A549 (cell line): ENCODE measurements around the gene STK4. TPM values are rescaled to one million over a fixed set of nuclear protein-coding genes. Genes with fewer than 3 reads are reported as not detected.
A peak's percentile ranks its signal among the peaks of the same experiment; 100 is the strongest.

Source experiments
- ATOH8 ChIP-seq: fragments of 250-450 bp; sonication (Bioruptor Pico); IDR thresholded peaks from 2 replicates; pipeline ENCODE4 v1.5.0; 2020; ENCODE audit warnings: low read depth, mild to moderate bottlenecking, moderate library complexity
- BCL3 ChIP-seq: fragments of >200 bp; sonication (Bioruptor Twin); formaldehyde crosslinking; IDR thresholded peaks from 3 replicates; pipeline ENCODE4 v1.6.1; 2016
- CEBPB ChIP-seq, 2 experiments: fragments of >200 bp in 1 of 2; sonication (Bioruptor Twin) in 1 of 2; formaldehyde crosslinking in 1 of 2; IDR thresholded peaks; 2 replicates each; pipeline ENCODE4 v1.6.1; 2012 to 2016
- CHD2 ChIP-seq: fragments of 150-350 bp; IDR thresholded peaks from 2 replicates; pipeline ENCODE4 v1.6.1; 2014; ENCODE audit warnings: low read length; ENCODE audit not compliant: partially characterized antibody
- E2F6 ChIP-seq: IDR thresholded peaks from 2 replicates; pipeline ENCODE4 v1.6.1; 2012; ENCODE audit warnings: low read depth, borderline replicate concordance
- EHMT2 ChIP-seq: fragments of 200-600 bp; sonication (generic); IDR thresholded peaks from 2 replicates; pipeline ENCODE4 v1.6.1; 2016; ENCODE audit warnings: antibody characterized with exemption, low read depth, mild to moderate bottlenecking, moderate library complexity
- FOSL2 ChIP-seq, 2 experiments: fragments of 450-650 bp in 1 of 2; fragments of >200 bp in 1 of 2; sonication (Bioruptor Twin) in 1 of 2; formaldehyde crosslinking; IDR thresholded peaks; 2 replicates each; pipeline versions ENCODE4 v1.5.0 to v1.6.1; 2016 to 2020; ENCODE audit warnings: mild to moderate bottlenecking in 1 of 2, moderate library complexity in 1 of 2
- HDAC2 ChIP-seq: fragments of 200-600 bp; sonication (generic); IDR thresholded peaks from 2 replicates; pipeline ENCODE4 v1.6.1; 2016
- HMGXB4 ChIP-seq: fragments of 250-450 bp; sonication (Bioruptor Pico); IDR thresholded peaks from 2 replicates; pipeline ENCODE4 v1.5.0; 2021; ENCODE audit warnings: mild to moderate bottlenecking, moderate library complexity, borderline replicate concordance
- HOXA7 ChIP-seq: fragments of 250-450 bp; sonication (Bioruptor Pico); IDR thresholded peaks from 2 replicates; pipeline ENCODE4 v1.5.0; 2020; ENCODE audit warnings: mild to moderate bottlenecking, moderate library complexity
- JUN ChIP-seq, 2 experiments: fragments of >200 bp; sonication (Bioruptor Twin); formaldehyde crosslinking; IDR thresholded peaks; 2 replicates in 1 of 2; 3 replicates in 1 of 2; pipeline ENCODE4 v1.6.1; 2016 to 2017
- JUNB ChIP-seq: fragments of >200 bp; sonication (Bioruptor Twin); formaldehyde crosslinking; IDR thresholded peaks from 2 replicates; pipeline ENCODE4 v1.6.1; 2016
- KDM1A ChIP-seq: fragments of 200-600 bp; sonication (generic); IDR thresholded peaks from 2 replicates; pipeline ENCODE4 v1.6.1; 2016; ENCODE audit warnings: low read depth, mild to moderate bottlenecking
- MAX ChIP-seq: IDR thresholded peaks from 2 replicates; pipeline ENCODE4 v1.6.1; 2012
- MAZ ChIP-seq: fragments of 150-350 bp; IDR thresholded peaks from 2 replicates; pipeline ENCODE4 v1.6.1; 2014; ENCODE audit warnings: antibody characterized with exemption, low read depth, low read length, borderline replicate concordance
- NR3C1 ChIP-seq: fragments of >200 bp; sonication (Bioruptor Twin); formaldehyde crosslinking; IDR thresholded peaks from 3 replicates; pipeline ENCODE4 v1.6.1; 2017
- PBX3 ChIP-seq: IDR thresholded peaks from 2 replicates; pipeline ENCODE4 v1.6.1; 2012
- PHF8 ChIP-seq: fragments of 200-600 bp; sonication (generic); IDR thresholded peaks from 2 replicates; pipeline ENCODE4 v1.6.1; 2016; ENCODE audit warnings: low read depth, mild to moderate bottlenecking, antibody characterized with exemption, moderate library complexity, borderline replicate concordance
- POLR2AphosphoS2 ChIP-seq: conservative IDR thresholded peaks from 2 replicates; pipeline ENCODE4 v1.6.1; 2012; ENCODE audit warnings: low read length, improper control_type of control experiment, inconsistent platforms
- RAD21 ChIP-seq, 2 experiments: fragments of >200 bp in 1 of 2; sonication (Bioruptor Twin) in 1 of 2; formaldehyde crosslinking in 1 of 2; IDR thresholded peaks in 1 of 2; conservative IDR thresholded peaks in 1 of 2; 2 replicates in 1 of 2; 3 replicates in 1 of 2; pipeline ENCODE4 v1.6.1; 2012 to 2018; ENCODE audit warnings: inconsistent platforms in 1 of 2
- RCOR1 ChIP-seq: fragments of 150-350 bp; IDR thresholded peaks from 2 replicates; pipeline ENCODE4 v1.6.1; 2014; ENCODE audit warnings: antibody characterized with exemption, low read length, low read depth
- SMC3 ChIP-seq: fragments of >200 bp; sonication (Bioruptor Twin); formaldehyde crosslinking; IDR thresholded peaks from 3 replicates; pipeline ENCODE4 v1.6.1; 2018; ENCODE audit warnings: inconsistent platforms
- TFCP2L1 ChIP-seq: fragments of 250-450 bp; sonication (Bioruptor Pico); IDR thresholded peaks from 2 replicates; pipeline ENCODE4 v1.5.0; 2021; ENCODE audit warnings: mild to moderate bottlenecking
- TP53 ChIP-seq: fragments of 250-450 bp; sonication (Bioruptor Pico); IDR thresholded peaks from 2 replicates; pipeline ENCODE4 v1.5.0; 2021; ENCODE audit warnings: mild to moderate bottlenecking, moderate library complexity
- USF2 ChIP-seq: fragments of 450-650 bp; IDR thresholded peaks from 2 replicates; pipeline ENCODE4 v1.6.1; 2014; ENCODE audit warnings: antibody characterized with exemption
- ZC3H11A ChIP-seq: fragments of 450-650 bp; IDR thresholded peaks from 2 replicates; pipeline ENCODE4 v1.6.1; 2014; ENCODE audit warnings: antibody characterized with exemption, mild to moderate bottlenecking
- ZNF302 ChIP-seq: fragments of 250-450 bp; sonication (Bioruptor Pico); IDR thresholded peaks from 2 replicates; pipeline ENCODE4 v1.9.0; 2021; ENCODE audit warnings: inconsistent platforms, mild to moderate bottlenecking, moderate library complexity
- ZSCAN20 ChIP-seq: fragments of 250-450 bp; sonication (Bioruptor Pico); IDR thresholded peaks from 2 replicates; pipeline ENCODE4 v1.8.0; 2022; ENCODE audit warnings: mild to moderate bottlenecking, moderate library complexity
- polyA plus RNA-seq, 4 experiments: library from polyadenylated mRNA; depleted of rRNA in 3 of 4; stranded (reverse); fragments of >200 nt; fragmentation: RNase III in 1 of 4; extraction: RNeasy Plus Mini Kit Qiagen cat#74134 plus additional on column Dnase treatment in 1 of 4; gene quantifications; 2 replicates in 3 of 4; 3 replicates in 1 of 4; pipeline ENCODE4 v1.2.3, GENCODE V29; 2011 to 2017

Gene STK4
- polyA plus RNA-seq, 2 of the 4 experiments (the other 2 are of a cell fraction) = 14.5 to 34.5 TPM

- TF ChIP-seq CHD2 = no peak
- TF ChIP-seq BCL3 = no peak; the same call in 2 of the 3 replicates
- TF ChIP-seq FOSL2 (IDR thresholded peaks at IDR 0.05) = no peak
- no peak for TF ChIP-seq FOSL2 (CRISPR knock-in tag; IDR thresholded peaks at IDR 0.05)
- TF ChIP-seq RCOR1 = no peak
- no peak for TF ChIP-seq ZC3H11A
- no peak for TF ChIP-seq HDAC2
- TF ChIP-seq ATOH8 (CRISPR knock-in tag) = no peak
- peak; percentile 93 for TF ChIP-seq E2F6
- no peak for TF ChIP-seq KDM1A
- TF ChIP-seq RAD21 (conservative IDR thresholded peaks at IDR 0.05 in 1 of 2, IDR thresholded peaks at IDR 0.05 in 1 of 2) = no peak
- 0 out of 2 replicates have a peak, but pooled peaks have one; percentile 43 for TF ChIP-seq HOXA7 (CRISPR knock-in tag)
- peak; percentile 98 for TF ChIP-seq MAX
- no peak for TF ChIP-seq NR3C1
- TF ChIP-seq JUN (IDR thresholded peaks at IDR 0.05) = peak in 1 of 2 experiments; percentile 86; a peak in 2 of 5 replicates
- no peak for TF ChIP-seq HMGXB4 (CRISPR knock-in tag)
- no peak for TF ChIP-seq CEBPB (IDR thresholded peaks at IDR 0.05)
- TF ChIP-seq TFCP2L1 (CRISPR knock-in tag) = no peak
- no peak for TF ChIP-seq PBX3
- 0 out of 2 replicates have a peak, but pooled peaks have one; percentile 59 for TF ChIP-seq TP53
- no peak for TF ChIP-seq EHMT2
- no peak for TF ChIP-seq SMC3
- TF ChIP-seq ZSCAN20 (CRISPR knock-in tag) = no peak
- TF ChIP-seq JUNB = no peak
- peak; percentile 66; the same call in 1 of the 2 replicates for TF ChIP-seq PHF8
- TF ChIP-seq POLR2AphosphoS2 = no peak
- TF ChIP-seq ZNF302 (CRISPR knock-in tag) = 0 out of 2 replicates have a peak, but pooled peaks have one; percentile 10
- 0 out of 2 replicates have a peak, but pooled peaks have one; percentile 8 for TF ChIP-seq USF2
- no peak for TF ChIP-seq MAZ
These were observed 6.0 kb upstream of the STK4 start, which contains the start of gene TOMM34 (continued) for GRCh38 chr20:44960103-44960852.
